AG04449 (cell line): ENCODE data around the gene CAMK4.

ENCODE experiments used
- CTCF ChIA-PET: fragments of 350-600 bp; formaldehyde crosslinking; extraction: SDS; loops from one replicate; lab custom pipeline; 2021; ENCODE audit warnings: antibody characterized with exemption; lab: Yijun Ruan, JAX
- POLR2A ChIA-PET: fragments of 400-600, 350-600 bp; formaldehyde crosslinking; extraction: SDS; loops from one replicate; lab custom pipeline; 2020; ENCODE audit warnings: antibody characterized with exemption, inconsistent platforms; lab: Yijun Ruan, JAX
- DNase-seq: peaks from one replicate; pipeline ENCODE4 v3.0.0-alpha.2; 2010; ENCODE audit warnings: low read depth, low spot score
- H3K4me3 ChIP-seq: 2 replicates; pipeline ENCODE4 v1.5.1; 2011; ENCODE audit warnings: low read depth, mild to moderate bottlenecking, control low read depth, low read length
- TF ChIP-seq, protein P1 (sequence below): IDR thresholded peaks from one replicate; pipeline ENCODE4 v1.5.1; 2011; ENCODE audit warnings: mild to moderate bottlenecking, moderate library complexity, low read length, control low read depth, inconsistent platforms; ENCODE audit not compliant: insufficient read depth; ENCODE audit errors: missing control alignments

CAMK4 gene

DNA sequence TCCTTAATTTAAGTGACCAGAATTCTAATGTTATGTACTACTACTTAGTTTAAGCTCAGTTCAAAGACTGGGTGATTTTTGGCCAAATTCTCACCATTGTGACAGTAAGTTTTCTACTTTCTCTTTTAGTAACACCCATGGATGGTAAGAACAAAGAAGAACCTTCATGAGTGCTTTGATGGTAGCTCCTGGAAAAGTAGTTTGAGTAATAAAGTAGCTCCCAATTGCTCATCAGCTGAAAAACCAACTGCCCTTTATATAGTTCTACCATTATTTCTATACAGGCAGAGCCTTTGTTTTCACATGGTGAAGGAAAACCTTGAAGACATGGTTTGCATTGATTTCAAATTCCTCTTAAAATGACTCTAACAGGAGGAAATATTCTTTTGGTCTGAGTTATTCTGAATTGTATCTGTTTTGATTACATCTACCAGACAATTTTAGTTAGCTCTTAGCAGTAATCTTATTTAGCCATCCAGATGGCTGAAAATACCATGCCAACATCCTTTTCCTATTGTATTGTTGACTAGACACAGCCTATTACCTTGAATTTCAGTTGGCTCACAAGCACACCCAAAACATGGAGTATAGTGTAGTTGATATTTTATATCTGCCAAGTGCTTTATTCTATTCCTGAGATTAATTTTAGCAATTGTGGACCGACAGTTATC is 311.8 kb downstream of the CAMK4 start:
- ChIA-PET CTCF (interaction anchor here (2.0 to 3.5 kb wide), 2 partner anchors 15 to 624 kb away, joined by 8 to 23 read pairs; no protein-coding TSS in a partner anchor), POLR2A (no interaction called here)
- TF ChIP-seq, protein P1, sequence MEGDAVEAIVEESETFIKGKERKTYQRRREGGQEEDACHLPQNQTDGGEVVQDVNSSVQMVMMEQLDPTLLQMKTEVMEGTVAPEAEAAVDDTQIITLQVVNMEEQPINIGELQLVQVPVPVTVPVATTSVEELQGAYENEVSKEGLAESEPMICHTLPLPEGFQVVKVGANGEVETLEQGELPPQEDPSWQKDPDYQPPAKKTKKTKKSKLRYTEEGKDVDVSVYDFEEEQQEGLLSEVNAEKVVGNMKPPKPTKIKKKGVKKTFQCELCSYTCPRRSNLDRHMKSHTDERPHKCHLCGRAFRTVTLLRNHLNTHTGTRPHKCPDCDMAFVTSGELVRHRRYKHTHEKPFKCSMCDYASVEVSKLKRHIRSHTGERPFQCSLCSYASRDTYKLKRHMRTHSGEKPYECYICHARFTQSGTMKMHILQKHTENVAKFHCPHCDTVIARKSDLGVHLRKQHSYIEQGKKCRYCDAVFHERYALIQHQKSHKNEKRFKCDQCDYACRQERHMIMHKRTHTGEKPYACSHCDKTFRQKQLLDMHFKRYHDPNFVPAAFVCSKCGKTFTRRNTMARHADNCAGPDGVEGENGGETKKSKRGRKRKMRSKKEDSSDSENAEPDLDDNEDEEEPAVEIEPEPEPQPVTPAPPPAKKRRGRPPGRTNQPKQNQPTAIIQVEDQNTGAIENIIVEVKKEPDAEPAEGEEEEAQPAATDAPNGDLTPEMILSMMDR = no peak
- no peak overlapping the region for H3K4me3 ChIP-seq
- no peak for DNase-seq

DNA sequence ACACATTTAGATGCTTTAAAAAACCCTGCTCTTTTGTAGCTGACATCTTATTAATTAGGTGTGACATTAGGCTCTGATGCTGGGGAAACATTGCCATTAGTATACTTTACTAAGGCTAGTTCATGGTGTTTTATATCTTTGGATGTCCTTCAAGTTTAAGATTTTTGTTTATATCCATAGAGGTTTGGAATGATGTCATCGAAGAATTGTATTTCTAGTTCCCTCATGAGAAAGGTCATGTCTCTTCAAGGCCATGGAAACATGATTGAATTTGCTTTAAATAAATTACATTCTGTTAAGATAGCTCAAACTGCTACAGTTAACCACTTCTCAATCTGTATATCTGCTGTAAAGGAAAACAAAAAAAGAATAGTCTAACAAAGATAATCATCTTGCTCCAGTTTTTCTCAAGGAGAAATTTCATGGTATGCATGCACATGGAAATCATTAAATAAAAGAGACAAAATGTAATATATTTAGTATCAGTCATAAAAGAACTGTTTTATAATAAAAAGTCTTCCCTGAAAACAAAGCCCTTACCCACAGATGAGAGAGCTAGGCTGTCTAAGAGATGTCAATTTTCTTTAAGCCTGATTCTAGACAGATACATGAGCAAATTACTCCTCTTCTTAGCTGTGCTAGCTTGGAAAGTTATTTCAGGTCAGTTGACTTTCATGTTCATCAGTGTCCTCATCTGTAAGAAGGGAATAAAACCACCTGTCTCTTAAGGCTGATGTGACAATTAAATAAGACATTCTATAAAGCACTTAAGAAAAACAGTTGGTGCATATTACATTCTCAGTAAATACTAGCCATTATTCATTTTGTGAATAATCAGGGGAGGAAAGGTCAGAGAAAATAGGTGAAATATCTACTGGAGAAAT is 313.2 kb downstream of the CAMK4 start:
- no peak overlapping the region for H3K4me3 ChIP-seq
- TF ChIP-seq, protein P1 = no peak

More for the DNA sequence above, 313.2 kb downstream of the CAMK4 start:
- ChIA-PET POLR2A (no interaction called here), CTCF (interaction anchor here (2.0 to 2.6 kb wide), 2 partner anchors 13 to 623 kb away, joined by 8 to 13 read pairs; no protein-coding TSS in a partner anchor)
- DNase-seq = no peak
